IMR-90 (cell line): ENCODE results near the gene KLHL29. TPM values are rescaled to one million over a fixed set of nuclear protein-coding genes. Genes with fewer than 3 reads are reported as not detected.

Source experiments
- ATAC-seq: fragments of 200-7000 bp; cut with Tn5 transposase; 2 replicates; pipeline ENCODE4 v1.9.1; 2020; ENCODE audit warnings: low read depth, mild to moderate bottlenecking, moderate library complexity
- BruUV-seq: library from RNA; stranded (reverse); fragments of 400-500 nt; replicated peaks from 2 replicates; lab custom pipeline; 2021; lab: Mats Ljungman, UMichigan
- CTCF ChIA-PET: fragments of 300-600 bp; formaldehyde crosslinking; extraction: SDS; loops from one replicate; lab custom pipeline; 2021; ENCODE audit warnings: antibody characterized with exemption; lab: Yijun Ruan, JAX
- POLR2A ChIA-PET: fragments of 300-600 bp; sonication (Branson Sonifier 250); formaldehyde crosslinking; loops from one replicate; lab custom pipeline; 2022; ENCODE audit warnings: antibody characterized with exemption; ENCODE audit not compliant: unreplicated experiment; lab: Charles Lee
- DNase-seq: peaks from one replicate; pipeline ENCODE4 v3.0.0; 2013
- H2AFZ ChIP-seq: replicated peaks from 2 replicates; pipeline ENCODE3; 2013; ENCODE audit warnings: low read length, mild to moderate bottlenecking; ENCODE audit not compliant: poor library complexity
- H2AK5ac ChIP-seq: 2 replicates; pipeline ENCODE4 v1.6.1; 2013; ENCODE audit warnings: low read depth, low read length, inconsistent platforms
- H2AK9ac ChIP-seq: replicated peaks from 2 replicates; pipeline ENCODE3; 2013; ENCODE audit warnings: mild to moderate bottlenecking, low read depth, low read length, moderate library complexity; ENCODE audit not compliant: poor library complexity
- H2BK120ac ChIP-seq: 2 replicates; pipeline ENCODE4 v1.6.1; 2013; ENCODE audit warnings: low read depth, low read length, inconsistent platforms
- H2BK15ac ChIP-seq: 3 replicates; pipeline ENCODE4 v1.6.1; 2013; ENCODE audit warnings: low read depth, low read length, inconsistent platforms
- H2BK20ac ChIP-seq: 2 replicates; pipeline ENCODE4 v1.6.1; 2013; ENCODE audit warnings: low read depth, mild to moderate bottlenecking, inconsistent platforms, low read length, moderate library complexity
- H2BK5ac ChIP-seq: 2 replicates; pipeline ENCODE4 v1.6.1; 2013; ENCODE audit warnings: mild to moderate bottlenecking, low read depth, low read length, inconsistent platforms; ENCODE audit not compliant: poor library complexity, severe bottlenecking
- H3K14ac ChIP-seq: replicated peaks from 2 replicates; pipeline ENCODE4 v1.6.1; 2013; ENCODE audit warnings: low read depth, low read length, inconsistent platforms
- H3K18ac ChIP-seq: 2 replicates; pipeline ENCODE4 v1.6.1; 2013; ENCODE audit warnings: low read depth, low read length, control low read depth
- H3K23ac ChIP-seq: 2 replicates; pipeline ENCODE4 v1.6.1; 2013; ENCODE audit warnings: low read depth, low read length, inconsistent platforms
- H3K27ac ChIP-seq: 2 replicates; pipeline ENCODE4 v1.5.1; 2013; ENCODE audit warnings: mild to moderate bottlenecking, control low read depth, low read length; ENCODE audit not compliant: insufficient read depth
- H3K27me3 ChIP-seq: 2 replicates; pipeline ENCODE4 v1.6.1; 2013; ENCODE audit warnings: low read length; ENCODE audit not compliant: control insufficient read depth, insufficient read depth
- H3K36me3 ChIP-seq: 2 replicates; pipeline ENCODE4 v1.6.1; 2013; ENCODE audit warnings: low read length, mixed read lengths; ENCODE audit not compliant: control insufficient read depth, insufficient read depth
- H3K4ac ChIP-seq: 2 replicates; pipeline ENCODE4 v1.6.1; 2013; ENCODE audit warnings: low read depth, low read length, inconsistent platforms
- H3K4me1 ChIP-seq: 2 replicates; pipeline ENCODE4 v1.6.1; 2013; ENCODE audit warnings: low read length, mixed read lengths; ENCODE audit not compliant: control insufficient read depth, insufficient read depth
- H3K4me2 ChIP-seq: 2 replicates; pipeline ENCODE4 v1.6.1; 2013; ENCODE audit warnings: low read depth, mild to moderate bottlenecking, control low read depth, low read length, moderate library complexity
- H3K4me3 ChIP-seq: 2 replicates; pipeline ENCODE4 v1.5.1; 2013; ENCODE audit warnings: low read depth, mild to moderate bottlenecking, control low read depth, low read length, moderate library complexity; ENCODE audit not compliant: insufficient read depth
- H3K56ac ChIP-seq: 2 replicates; pipeline ENCODE4 v1.6.1; 2013; ENCODE audit warnings: low read length, inconsistent platforms; ENCODE audit not compliant: insufficient read depth; ENCODE audit errors: extremely low read depth
- H3K79me1 ChIP-seq, 2 experiments: 2 replicates each; pipeline ENCODE4 v1.6.1; 2013; ENCODE audit warnings: low read length in 2 of 2, inconsistent platforms in 1 of 2, low read depth in 1 of 2
- H3K9ac ChIP-seq: 2 replicates; pipeline ENCODE4 v1.6.1; 2013; ENCODE audit warnings: low read depth, low read length, control low read depth
- H3K9me1 ChIP-seq: 2 replicates; pipeline ENCODE4 v1.6.1; 2013; ENCODE audit warnings: low read length, inconsistent platforms; ENCODE audit not compliant: insufficient read depth
- H3K9me3 ChIP-seq: 2 replicates; pipeline ENCODE4 v1.6.1; 2013; ENCODE audit warnings: low read length; ENCODE audit not compliant: control insufficient read depth, insufficient read depth
- H4K20me1 ChIP-seq: 2 replicates; pipeline ENCODE4 v1.6.1; 2013; ENCODE audit warnings: low read length, inconsistent platforms; ENCODE audit not compliant: insufficient read depth
- H4K5ac ChIP-seq: 2 replicates; pipeline ENCODE4 v1.6.1; 2013; ENCODE audit warnings: mild to moderate bottlenecking, low read depth, low read length, control low read depth
- H4K8ac ChIP-seq, 2 experiments: 2 replicates each; pipeline ENCODE4 v1.6.1; 2013; ENCODE audit warnings: low read depth in 2 of 2, low read length in 2 of 2, control low read depth in 1 of 2, inconsistent platforms in 1 of 2
- H4K91ac ChIP-seq: 2 replicates; pipeline ENCODE4 v1.6.1; 2013; ENCODE audit warnings: low read depth, low read length, inconsistent platforms; ENCODE audit not compliant: insufficient read depth
- BHLHE40 ChIP-seq: fragments of 150-350 bp; IDR thresholded peaks from 2 replicates; pipeline ENCODE4 v1.6.1; 2016; ENCODE audit warnings: mild to moderate bottlenecking, low read depth, low read length
- CEBPB ChIP-seq: IDR thresholded peaks from 2 replicates; pipeline ENCODE4 v1.6.1; 2012; ENCODE audit warnings: low read depth, low read length, improper control_type of control experiment
- CHD1 ChIP-seq: IDR thresholded peaks from 2 replicates; pipeline ENCODE4 v1.6.1; 2012; ENCODE audit warnings: low read depth, low read length, improper control_type of control experiment
- CTCF ChIP-seq: conservative IDR thresholded peaks from 2 replicates; pipeline ENCODE4 v1.5.1; 2012; ENCODE audit warnings: mild to moderate bottlenecking, low read depth, low read length, improper control_type of control experiment
- ELK1 ChIP-seq: fragments of 150-350 bp; IDR thresholded peaks from 2 replicates; pipeline ENCODE4 v1.6.1; 2016; ENCODE audit warnings: low read depth, mild to moderate bottlenecking, low read length, moderate library complexity, borderline replicate concordance
- FOS ChIP-seq: fragments of 150-350 bp; IDR thresholded peaks from 2 replicates; pipeline ENCODE4 v1.6.1; 2016; ENCODE audit warnings: low read depth, low read length
- MAFK ChIP-seq: IDR thresholded peaks from 2 replicates; pipeline ENCODE4 v1.6.1; 2012; ENCODE audit warnings: low read depth, low read length, improper control_type of control experiment
- MAZ ChIP-seq: IDR thresholded peaks from 2 replicates; pipeline ENCODE4 v1.6.1; 2012; ENCODE audit warnings: low read depth, mild to moderate bottlenecking, low read length, improper control_type of control experiment, moderate library complexity, borderline replicate concordance
- MXI1 ChIP-seq: IDR thresholded peaks from 2 replicates; pipeline ENCODE4 v1.6.1; 2012; ENCODE audit warnings: low read depth, mild to moderate bottlenecking, low read length, moderate library complexity, borderline replicate concordance
- NFE2L2 ChIP-seq: fragments of 150-350 bp; IDR thresholded peaks from 2 replicates; pipeline ENCODE4 v1.6.1; 2016; ENCODE audit warnings: low read depth, mild to moderate bottlenecking, low read length
- POLR2A ChIP-seq: IDR thresholded peaks from 2 replicates; pipeline ENCODE4 v1.6.1; 2012; ENCODE audit warnings: mild to moderate bottlenecking, low read depth, low read length
- RAD21 ChIP-seq: IDR thresholded peaks from 2 replicates; pipeline ENCODE4 v1.6.1; 2012; ENCODE audit warnings: low read length, improper control_type of control experiment
- RCOR1 ChIP-seq: IDR thresholded peaks from 2 replicates; pipeline ENCODE4 v1.6.1; 2012; ENCODE audit warnings: mild to moderate bottlenecking, low read length, improper control_type of control experiment; ENCODE audit not compliant: insufficient replicate concordance
- RFX5 ChIP-seq: IDR thresholded peaks from 2 replicates; pipeline ENCODE4 v1.8.0; 2012; ENCODE audit warnings: low read depth, mild to moderate bottlenecking, low read length, moderate library complexity
- USF2 ChIP-seq: fragments of 150-350 bp; IDR thresholded peaks from 2 replicates; pipeline ENCODE4 v1.6.1; 2017; ENCODE audit warnings: mild to moderate bottlenecking, antibody characterized with exemption, low read length, low read depth
- WGBS, 2 experiments: methylation state at CpG; one replicate each; pipeline versions ENCODE4 v1.1.5 to v1.1.7; 2013; ENCODE audit warnings: missing lambda C conversion rate in 2 of 2; ENCODE audit not compliant: insufficient read length in 1 of 2; ENCODE audit errors: extremely low coverage in 2 of 2; 5-methylcytosine and 5-hydroxymethylcytosine counted together
- dilution Hi-C: fragments of 300-500 bp; cut with HindIII; formaldehyde crosslinking; loops from one replicate; pipeline ENCODE4 v1.14.3; 2018; ENCODE audit warnings: low sequenced_read_pairs; ENCODE audit not compliant: unreplicated experiment
- in situ Hi-C: fragments of 300-500 bp; cut with MboI; formaldehyde crosslinking; loops from 3 replicates; pipeline ENCODE4 v1.14.3; 2019; ENCODE audit warnings: low sequenced_read_pairs, inconsistent platforms, mixed read lengths
- intact Hi-C: fragments of 100-400 bp; cut with micrococcal nuclease; formaldehyde crosslinking; loops from 2 replicates; pipeline ENCODE4 v1.10.0; 2022
- polyA plus RNA-seq, 3 experiments: library from polyadenylated mRNA; depleted of rRNA; stranded (reverse); fragments of >200 nt; gene quantifications; 2 replicates each; pipeline ENCODE4 v1.2.3, GENCODE V29; 2012; ENCODE audit warnings: low replicate concordance in 1 of 3
- total RNA-seq: library from RNA; depleted of rRNA; stranded (reverse); fragments of >200 nt; gene quantifications from 2 replicates; pipeline ENCODE4 v1.2.3, GENCODE V29; 2012

Gene KLHL29
- total and polyA plus RNA-seq, 2 of the 4 experiments (the other 2 are of a cell fraction), result 2.0 to 8.0 TPM

- Histone ChIP-seq H3K27ac (no peak overlapping the region), H3K36me3 (no peaks in the 10 kb centered on the region), H3K9ac (no peak overlapping the region), H4K91ac (no peak overlapping the region), H3K14ac (no peak overlapping the region), H3K18ac (no peak overlapping the region), H2BK15ac (no peak overlapping the region), H3K4me3 (no peak overlapping the region), H2BK120ac (no peak overlapping the region), H3K9me1 (no peaks in the 10 kb centered on the region; the same call in 1 of the 2 replicates), H3K23ac (no peak overlapping the region), H3K4me2 (no peak overlapping the region), H3K9me3 (no peaks in the 10 kb centered on the region), H3K79me1 (no peaks in the 10 kb centered on the region; a peak in 1 of 4 replicates), H2BK20ac (no peak overlapping the region), H3K4me1 (peaks cover 3% of the 10 kb centered on the region; the same call in 1 of the 2 replicates), H2AK9ac (no peak overlapping the region), H4K20me1 (no peaks in the 10 kb centered on the region), H3K4ac (no peak overlapping the region), H3K56ac (no peak overlapping the region), H2AK5ac (no peak overlapping the region), H4K8ac (no peak overlapping the region), H3K27me3 (no peaks in the 10 kb centered on the region), H2AFZ (no peak overlapping the region), H2BK5ac (no peak overlapping the region), H4K5ac (no peak overlapping the region)
- in situ Hi-C loops (no loop called here), dilution Hi-C loops (no loop called here), intact Hi-C loops (no loop called here)
- BruUV-seq, result no TSS peak
- no peak for ATAC-seq
- 100% methylated on average over 1 of the region's 2 CpGs; no CpG with 5 or more reads in 1 of the 2 experiments for WGBS, 2 experiments
- ChIA-PET CTCF (interaction anchor here (0.5 kb wide), 1 partner anchor 174 kb away, joined by 7 read pairs; no protein-coding TSS in a partner anchor), POLR2A (no interaction called here)
- no peak for DNase-seq
- TF ChIP-seq CEBPB, result no peak
- TF ChIP-seq RAD21, result no peak
- no peak for TF ChIP-seq NFE2L2
- TF ChIP-seq POLR2A, result no peak
- no peak for TF ChIP-seq MAFK
- no peak for TF ChIP-seq MAZ
- no peak for TF ChIP-seq BHLHE40
- TF ChIP-seq USF2, result no peak
- no peak for TF ChIP-seq FOS
- TF ChIP-seq RCOR1, result no peak
- TF ChIP-seq CHD1, result no peak
- no peak for TF ChIP-seq RFX5
- TF ChIP-seq MXI1, result no peak
- no peak for TF ChIP-seq ELK1
- no peak for TF ChIP-seq CTCF
These were observed 361.3 kb downstream of the KLHL29 start for GRCh38 chr2:23746141-23746863.
